Stomach (tissue), 9 donors: Measurements from ENCODE around the gene SLC6A14. TPM values are rescaled to one million over a fixed set of nuclear protein-coding genes. Genes with fewer than 3 reads are reported as not detected.

Experiments
- DNase-seq, 2 donors: peaks; one replicate each; pipeline versions ENCODE4 v3.0.0 to v3.0.0-alpha.2; 2013 to 2019
- H3K27ac ChIP-seq, 5 donors: fragments of 200-600 bp in 4 of 5; sonication (generic) in 4 of 5; one replicate each; pipeline ENCODE4 v1.5.1; 2013 to 2019; ENCODE audit warnings: mild to moderate bottlenecking in 1 of 5, moderate library complexity in 1 of 5
- H3K27me3 ChIP-seq, 3 donors: fragments of 200-600 bp; sonication (generic); one replicate each; pipeline ENCODE4 v1.5.1; 2017 to 2019; ENCODE audit warnings: mixed run types in 1 of 3
- H3K36me3 ChIP-seq, 4 donors: fragments of 200-600 bp; sonication (generic); 1 replicate in 3 of 4; 2 replicates in 1 of 4; pipeline ENCODE4 v1.5.1; 2016 to 2019
- H3K4me1 ChIP-seq, 4 donors: fragments of 200-600 bp; sonication (generic); one replicate each; pipeline ENCODE4 v1.5.1; 2016 to 2019
- H3K4me3 ChIP-seq, 4 donors: fragments of 200-600 bp; sonication (generic) in 3 of 4; one replicate each; pipeline ENCODE4 v1.5.1; 2016 to 2019; ENCODE audit warnings: mild to moderate bottlenecking in 1 of 4
- H3K9me3 ChIP-seq, 4 donors: fragments of 200-600 bp; sonication (generic); one replicate each; pipeline ENCODE4 v1.5.1; 2016 to 2019
- EP300 ChIP-seq: sonication (generic); formaldehyde crosslinking; IDR thresholded peaks from one replicate; pipeline ENCODE4 v1.6.1; 2017; ENCODE audit warnings: antibody characterized with exemption
- POLR2A ChIP-seq, 4 donors: fragments of 450-650 bp; IDR thresholded peaks; one replicate each; pipeline ENCODE4 v1.6.1; 2016; ENCODE audit warnings: antibody characterized with exemption in 4 of 4, control low read depth in 2 of 4, mild to moderate bottlenecking in 1 of 4, moderate library complexity in 1 of 4
- POLR2AphosphoS5 ChIP-seq, 3 donors: sonication (generic); formaldehyde crosslinking; IDR thresholded peaks; one replicate each; pipeline ENCODE4 v1.6.1; 2016; ENCODE audit warnings: antibody characterized with exemption in 3 of 3
- WGBS, 5 donors: extraction: QIAGEN DNeasy Blood & Tissue Kit in 3 of 5; methylation state at CpG; one replicate each; pipeline versions ENCODE4 v1.1.5 to v1.1.7; 2013 to 2018; 5-methylcytosine and 5-hydroxymethylcytosine counted together
- intact Hi-C: fragments of 100-400 bp; cut with DNase I; formaldehyde crosslinking; loops from one replicate; pipeline ENCODE4 v1.15.1; 2023; ENCODE audit warnings: low total_unique reads
- polyA plus RNA-seq, 3 donors: library from polyadenylated mRNA; stranded (reverse); fragments of 200-250 nt; gene quantifications; one replicate each; pipeline ENCODE4 v1.2.3, GENCODE V29; 2013
- total RNA-seq, 5 donors: library from RNA; depleted of rRNA; stranded (reverse); fragments of >200 nt; gene quantifications; one replicate each; pipeline versions ENCODE4 v1.1.0 to v1.2.3, GENCODE V29; 2014 to 2016
- TF ChIP-seq, protein P1 (sequence below), 7 experiments: fragments of 450-650 bp in 4 of 7; fragments of 200-600 bp in 3 of 7; sonication (generic) in 3 of 7; IDR thresholded peaks; one replicate each; pipeline ENCODE4 v1.5.1; 2016 to 2019; ENCODE audit warnings: antibody characterized with exemption in 7 of 7, control low read depth in 2 of 7, mild to moderate bottlenecking in 1 of 7
- donor health status: healthy with polysubstance abuse.
- donor health status: Bipolar disorder and iron deficiency.
- donor health status: healthy.

The SLC6A14 gene
- total and polyA plus RNA-seq, 8 donors: 0.15 to 8.6 (median 3.4) TPM; not detected in 2

DNA sequence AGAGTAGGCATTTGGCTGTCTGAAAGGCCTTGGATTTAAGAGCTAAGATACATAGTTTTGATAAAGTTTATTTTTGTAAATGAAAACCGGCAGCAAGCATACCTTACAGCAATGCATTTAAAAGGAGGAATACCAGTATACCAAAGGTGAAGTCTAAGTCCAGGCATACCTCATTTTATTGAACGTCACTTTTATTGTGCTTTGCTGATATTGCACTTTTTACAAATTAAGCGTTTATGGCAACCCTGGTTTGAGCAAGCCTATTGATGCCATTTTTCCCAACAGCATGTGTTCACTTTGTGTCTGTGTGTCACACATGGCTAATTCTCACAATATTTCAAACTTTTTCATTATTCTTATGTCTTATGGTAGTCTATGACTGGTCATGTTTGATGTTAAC lies 8.4 kb upstream of the SLC6A14 start:
- 78 to 95% (median 87%) methylated on average over 3 of the region's 3 CpGs for WGBS, 5 donors

GRCh38 chrX:116435597-116435996 lies 809 bp upstream of the SLC6A14 start:
- intact Hi-C loops: no loop called here
- H3K27ac ChIP-seq: peak overlapping the region in 2 of 5 donors; percentile 55 to 65
- no peaks in the 10 kb centered on the region for H3K4me1 ChIP-seq
- H3K4me3 ChIP-seq: no peak overlapping the region
- no peak for TF ChIP-seq POLR2A (IDR thresholded peaks at IDR 0.05)
- TF ChIP-seq EP300: no peak
- TF ChIP-seq, protein P1, sequence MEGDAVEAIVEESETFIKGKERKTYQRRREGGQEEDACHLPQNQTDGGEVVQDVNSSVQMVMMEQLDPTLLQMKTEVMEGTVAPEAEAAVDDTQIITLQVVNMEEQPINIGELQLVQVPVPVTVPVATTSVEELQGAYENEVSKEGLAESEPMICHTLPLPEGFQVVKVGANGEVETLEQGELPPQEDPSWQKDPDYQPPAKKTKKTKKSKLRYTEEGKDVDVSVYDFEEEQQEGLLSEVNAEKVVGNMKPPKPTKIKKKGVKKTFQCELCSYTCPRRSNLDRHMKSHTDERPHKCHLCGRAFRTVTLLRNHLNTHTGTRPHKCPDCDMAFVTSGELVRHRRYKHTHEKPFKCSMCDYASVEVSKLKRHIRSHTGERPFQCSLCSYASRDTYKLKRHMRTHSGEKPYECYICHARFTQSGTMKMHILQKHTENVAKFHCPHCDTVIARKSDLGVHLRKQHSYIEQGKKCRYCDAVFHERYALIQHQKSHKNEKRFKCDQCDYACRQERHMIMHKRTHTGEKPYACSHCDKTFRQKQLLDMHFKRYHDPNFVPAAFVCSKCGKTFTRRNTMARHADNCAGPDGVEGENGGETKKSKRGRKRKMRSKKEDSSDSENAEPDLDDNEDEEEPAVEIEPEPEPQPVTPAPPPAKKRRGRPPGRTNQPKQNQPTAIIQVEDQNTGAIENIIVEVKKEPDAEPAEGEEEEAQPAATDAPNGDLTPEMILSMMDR (IDR thresholded peaks at IDR 0.05): no peak
- TF ChIP-seq POLR2AphosphoS5 (IDR thresholded peaks at IDR 0.05): no peak
- peak in 1 of 2 donors; percentile 1 for DNase-seq
- no peaks in the 10 kb centered on the region for H3K36me3 ChIP-seq
- H3K27me3 ChIP-seq: no peaks in the 10 kb centered on the region
- H3K9me3 ChIP-seq: no peaks in the 10 kb centered on the region

More for the DNA sequence above, 8.4 kb upstream of the SLC6A14 start:
- Histone ChIP-seq H3K4me3 (no peak overlapping the region), H3K27ac (no peak overlapping the region), H3K4me1 (no peaks in the 10 kb centered on the region), H3K9me3 (no peaks in the 10 kb centered on the region), H3K36me3 (no peaks in the 10 kb centered on the region), H3K27me3 (no peaks in the 10 kb centered on the region)
- TF ChIP-seq POLR2A (IDR thresholded peaks at IDR 0.05) (no peak), EP300 (no peak), POLR2AphosphoS5 (IDR thresholded peaks at IDR 0.05) (no peak)
- TF ChIP-seq, protein P1 (IDR thresholded peaks at IDR 0.05): no peak
- DNase-seq: no peak
- intact Hi-C loops: no loop called here

DNA sequence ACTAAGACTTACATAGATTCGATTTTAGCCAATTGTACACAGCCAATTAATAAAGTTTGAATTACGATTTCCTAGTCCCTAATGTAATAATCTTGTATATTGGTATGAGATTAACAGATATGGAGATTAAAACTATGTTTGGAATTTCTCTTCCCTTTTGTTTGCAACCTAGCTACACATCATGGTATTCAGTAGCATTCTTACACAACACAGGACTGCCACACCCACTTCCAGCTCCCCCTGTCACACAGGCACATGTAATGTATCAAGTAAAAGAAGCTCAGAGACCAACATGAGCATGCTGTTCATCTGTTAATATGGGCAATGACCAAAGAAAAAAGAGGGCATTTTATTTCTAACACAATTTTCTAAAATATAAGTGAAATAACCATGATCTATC lies 12.8 kb downstream of the SLC6A14 start:
- 59 to 77% (median 73%) methylated on average over 2 of the region's 2 CpGs for WGBS, 5 donors
- no peak for DNase-seq
- no peak overlapping the region for H3K4me3 ChIP-seq
- H3K27me3 ChIP-seq: no peaks in the 10 kb centered on the region
- H3K9me3 ChIP-seq: no peaks in the 10 kb centered on the region
- TF ChIP-seq, protein P1 (IDR thresholded peaks at IDR 0.05): no peak
- TF ChIP-seq POLR2AphosphoS5 (IDR thresholded peaks at IDR 0.05) (no peak), EP300 (no peak), POLR2A (IDR thresholded peaks at IDR 0.05) (no peak)
- no peaks in the 10 kb centered on the region for H3K36me3 ChIP-seq
- H3K4me1 ChIP-seq: no peaks in the 10 kb centered on the region
- intact Hi-C loops: no loop called here
- H3K27ac ChIP-seq: no peak overlapping the region

GRCh38 chrX:116462822-116463221 lies 26.4 kb downstream of the SLC6A14 start, which contains the start of gene CT83:
Gene CT83 (minus strand): TSS chrX:116462976. CDS start chrX:116462856, 120 bp downstream.
- intact Hi-C loops: no loop called here
- 77 to 97% (median 94%) methylated on average over 14 to 18 of the region's 18 CpGs for WGBS, 5 donors
- DNase-seq: no peak

DNA sequence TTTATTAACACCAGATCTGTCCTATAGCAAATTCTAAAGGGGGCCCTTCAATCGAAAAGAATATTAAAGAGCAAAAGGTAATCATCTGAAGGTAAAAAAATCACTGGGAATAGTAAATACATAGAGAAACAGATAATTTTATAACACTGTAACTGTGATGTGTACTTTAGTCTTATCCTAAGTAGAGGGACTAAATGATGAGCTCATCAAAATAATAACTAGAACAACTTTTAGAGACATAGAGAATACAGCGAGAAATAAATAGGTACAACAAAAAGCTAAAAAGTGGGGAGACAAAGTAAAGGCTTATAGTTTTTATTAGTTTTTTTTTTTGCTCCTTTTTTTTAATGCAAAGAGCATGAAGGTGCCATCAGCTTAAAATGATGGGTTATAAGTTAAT lies 43.7 kb downstream of the SLC6A14 start:
- Histone ChIP-seq H3K4me3 (no peak overlapping the region), H3K36me3 (no peaks in the 10 kb centered on the region), H3K27me3 (no peaks in the 10 kb centered on the region), H3K27ac (no peak overlapping the region), H3K9me3 (no peaks in the 10 kb centered on the region), H3K4me1 (no peaks in the 10 kb centered on the region)
- no peak for DNase-seq
- WGBS, 5 donors: 73 to 91% (median 83%) methylated on average over 2 of the region's 2 CpGs
- no peak for TF ChIP-seq POLR2A (IDR thresholded peaks at IDR 0.05)
- no peak for TF ChIP-seq POLR2AphosphoS5 (IDR thresholded peaks at IDR 0.05)
- intact Hi-C loops: no loop called here

More at GRCh38 chrX:116462822-116463221, 26.4 kb downstream of the SLC6A14 start, which contains the start of gene CT83:
- no peak within 1 kb of the TSS for H3K27ac ChIP-seq
- no peak within 1 kb of the TSS for H3K4me3 ChIP-seq
- H3K4me1 ChIP-seq: no peaks in the 10 kb centered on the region
- no peaks in the 10 kb centered on the region for H3K9me3 ChIP-seq
- no peaks in the 10 kb centered on the region for H3K36me3 ChIP-seq
- no peaks in the 10 kb centered on the region for H3K27me3 ChIP-seq
- no peak for TF ChIP-seq EP300
- no peak for TF ChIP-seq POLR2AphosphoS5 (IDR thresholded peaks at IDR 0.05)
